Activated CD4-positive, alpha-beta T cell treated with anti-CD3 and anti-CD28 coated beads, Interleukin-2, amount 50 U/mL, for 4 hours (primary cell): ENCODE data around the gene DAB2.

Experiments
- DNase-seq, 2 experiments: peaks; one replicate each; pipeline ENCODE4 v3.0.0-alpha.2; 2020

The DAB2 gene

GRCh38 chr5:39333104-39333503 lies 91.7 kb downstream of the DAB2 start:
- DNase-seq = no peak

GRCh38 chr5:39331861-39332381 lies 92.9 kb downstream of the DAB2 start:
- no peak for DNase-seq

DNA sequence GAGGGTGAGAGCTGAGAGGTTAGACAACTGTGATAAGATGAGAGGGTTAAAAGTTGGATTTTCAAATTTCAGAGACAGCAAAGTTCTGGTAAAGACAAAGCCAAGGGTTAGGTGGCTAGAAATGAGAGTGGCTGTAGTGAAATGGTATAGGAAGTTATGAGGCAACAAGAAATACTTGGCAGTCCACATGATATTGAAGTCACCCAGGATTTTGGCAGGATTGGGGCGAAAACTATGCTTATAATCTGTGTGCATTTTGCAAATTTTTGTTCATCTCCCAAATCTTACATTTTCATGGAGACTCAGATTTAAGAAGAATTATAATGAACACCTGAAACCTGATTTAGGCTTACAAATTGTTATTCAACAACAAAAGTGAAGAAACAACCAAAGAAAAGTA lies 96.0 kb downstream of the DAB2 start:
- no peak for DNase-seq

DNA sequence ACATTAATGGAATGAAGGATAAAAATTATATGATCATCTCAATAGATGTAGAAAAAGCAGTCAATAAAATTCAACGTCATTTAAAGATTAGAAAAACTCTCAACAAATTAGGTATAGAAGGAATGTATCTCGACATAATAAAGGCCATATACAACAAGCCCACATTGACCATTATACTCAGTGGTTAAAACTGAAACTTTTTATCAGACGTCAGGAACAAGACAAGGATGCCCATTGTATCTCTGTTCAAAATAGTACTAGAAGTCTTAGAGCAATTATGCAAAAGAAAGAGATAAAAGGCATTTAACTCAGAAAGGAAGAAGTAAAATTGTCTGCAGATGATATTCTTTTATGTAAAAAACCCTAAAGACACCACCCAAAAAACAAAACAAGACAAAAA lies 101.2 kb downstream of the DAB2 start:
- no peak for DNase-seq
